TTC549 (cell line): Measurements from ENCODE around the gene GPS1.

ENCODE experiments used
- FAIRE-seq: peaks from 2 replicates; lab custom pipeline; 2012; peaks lifted over from hg19 to GRCh38; lab: Jason Lieb, UNC

Gene GPS1

GRCh38 chr17:82046903-82047302 is 4.8 kb upstream of the GPS1 start:
- FAIRE-seq, result no peak

DNA sequence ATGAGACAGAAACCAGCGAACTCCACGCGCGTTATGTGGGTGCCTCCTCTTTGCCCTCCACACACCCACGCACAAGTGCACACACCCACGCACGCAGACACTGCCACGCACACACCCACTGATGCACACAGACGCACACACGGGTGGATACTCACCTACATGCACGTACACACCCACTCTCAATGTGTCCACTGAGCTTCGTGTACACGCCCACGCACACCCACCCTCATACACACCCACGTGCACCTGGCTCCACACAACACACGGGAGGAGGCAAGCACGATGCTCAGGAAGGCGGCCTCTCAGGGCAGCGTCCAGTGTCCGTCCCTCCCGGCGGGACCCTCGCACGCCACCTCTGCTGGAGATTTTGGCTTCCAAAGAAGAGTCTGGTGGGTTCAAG is 4.3 kb upstream of the GPS1 start:
- no peak for FAIRE-seq

- no peak for FAIRE-seq
These were observed 3.7 kb upstream of the GPS1 start for GRCh38 chr17:82047914-82048570.

GRCh38 chr17:82048571-82048971 is 3.1 kb upstream of the GPS1 start:
- no peak for FAIRE-seq

DNA sequence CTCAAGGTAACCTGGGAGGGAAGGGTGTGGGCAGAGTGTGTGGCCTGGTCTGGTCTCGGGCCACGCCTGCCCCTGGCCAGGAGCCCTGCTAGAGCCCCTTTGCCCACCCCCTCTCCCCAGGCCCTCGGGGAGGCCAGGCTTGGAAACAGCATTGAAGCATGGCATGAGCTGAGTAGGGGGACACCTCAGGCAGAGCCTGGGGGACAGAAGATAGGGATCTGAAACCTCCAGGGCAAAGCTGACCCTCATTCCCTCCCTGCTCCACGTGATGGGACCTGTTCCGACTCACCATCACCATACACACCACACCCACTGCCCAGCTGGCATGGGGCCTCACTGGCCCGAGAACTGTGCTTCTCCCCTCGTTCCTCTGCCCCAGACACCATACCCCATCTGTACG is 2.6 kb upstream of the GPS1 start:
- no peak for FAIRE-seq

- no peak for FAIRE-seq
These were observed 2.2 kb upstream of the GPS1 start for GRCh38 chr17:82049521-82049971.

DNA sequence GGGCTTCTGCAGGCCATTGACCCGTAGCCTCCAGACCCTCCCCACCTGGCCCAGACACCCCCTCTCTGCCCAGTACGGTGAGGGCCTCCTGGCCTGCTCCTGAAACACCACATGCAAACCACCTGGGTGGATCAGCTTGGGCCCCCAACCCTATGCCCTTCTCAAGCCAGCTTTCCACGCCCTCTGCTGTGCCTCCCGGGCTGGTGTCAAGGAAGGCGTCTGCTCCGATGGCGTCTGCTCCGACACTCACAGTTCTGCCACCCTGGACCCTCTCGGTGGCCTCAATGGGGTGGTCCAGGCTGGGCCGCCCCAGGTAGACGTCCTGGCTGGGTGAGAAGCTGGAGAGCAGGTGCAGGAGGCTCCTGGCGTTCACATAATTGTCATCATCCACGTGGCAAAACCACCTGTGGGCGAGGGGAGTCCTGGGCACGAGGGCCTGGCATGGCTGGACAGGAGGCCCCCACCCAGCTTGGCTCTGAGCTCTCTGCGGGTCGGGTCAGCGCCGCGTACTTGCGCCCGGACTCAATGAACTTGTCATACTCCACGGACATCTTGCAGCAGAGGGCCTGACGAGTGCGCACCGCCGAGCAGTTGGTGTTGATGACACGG is 1.4 kb upstream of the GPS1 start:
- FAIRE-seq, result no peak

DNA sequence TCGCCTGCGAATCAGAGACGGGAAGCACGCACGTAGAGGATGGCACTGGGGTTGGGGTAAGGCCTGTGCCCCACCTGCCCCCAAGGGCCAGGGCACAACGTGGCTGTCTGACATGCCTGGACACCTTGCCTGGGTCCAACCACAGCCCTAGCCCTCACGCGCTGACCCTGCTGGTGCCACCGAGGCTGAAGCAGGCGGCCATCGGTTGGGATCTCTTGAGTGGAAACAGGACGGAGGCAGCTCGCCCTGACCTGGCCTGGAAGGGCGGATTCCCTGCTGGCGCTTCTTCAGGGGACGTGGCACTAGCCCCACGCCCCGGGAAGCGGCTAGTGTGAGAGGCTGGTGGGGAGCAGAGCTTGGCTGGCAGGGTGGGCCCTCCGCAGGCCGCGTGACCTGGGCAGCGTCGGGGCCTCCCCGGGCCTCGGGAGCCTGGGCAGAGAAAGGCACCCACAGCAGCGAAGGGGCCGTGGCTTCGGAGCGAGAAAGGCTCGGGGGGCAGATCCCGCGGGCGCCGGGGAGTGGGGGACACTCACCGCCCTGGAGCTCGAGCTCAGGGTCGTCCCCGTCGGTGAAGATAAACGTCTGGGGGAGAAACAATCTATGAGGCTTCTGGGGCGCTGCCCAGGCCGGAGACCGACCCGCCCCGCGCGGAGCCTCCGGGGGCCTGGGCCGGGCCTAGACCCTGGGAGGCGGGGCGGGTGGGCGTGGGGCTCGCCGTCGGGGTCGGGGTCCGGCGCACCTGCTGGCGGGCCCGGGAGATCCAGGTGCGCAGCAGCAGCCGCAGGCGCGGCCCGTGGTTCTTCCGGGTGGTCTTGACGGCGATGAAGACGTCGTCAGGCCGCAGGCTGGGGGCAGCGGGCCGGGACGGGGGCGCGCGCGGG is 697 bp upstream of the GPS1 start:
- no peak for FAIRE-seq

- FAIRE-seq, result no peak
These were observed 951 bp downstream of the GPS1 start for GRCh38 chr17:82052638-82053059.

GRCh38 chr17:82053130-82053529 is 1.4 kb downstream of the GPS1 start:
- no peak for FAIRE-seq

DNA sequence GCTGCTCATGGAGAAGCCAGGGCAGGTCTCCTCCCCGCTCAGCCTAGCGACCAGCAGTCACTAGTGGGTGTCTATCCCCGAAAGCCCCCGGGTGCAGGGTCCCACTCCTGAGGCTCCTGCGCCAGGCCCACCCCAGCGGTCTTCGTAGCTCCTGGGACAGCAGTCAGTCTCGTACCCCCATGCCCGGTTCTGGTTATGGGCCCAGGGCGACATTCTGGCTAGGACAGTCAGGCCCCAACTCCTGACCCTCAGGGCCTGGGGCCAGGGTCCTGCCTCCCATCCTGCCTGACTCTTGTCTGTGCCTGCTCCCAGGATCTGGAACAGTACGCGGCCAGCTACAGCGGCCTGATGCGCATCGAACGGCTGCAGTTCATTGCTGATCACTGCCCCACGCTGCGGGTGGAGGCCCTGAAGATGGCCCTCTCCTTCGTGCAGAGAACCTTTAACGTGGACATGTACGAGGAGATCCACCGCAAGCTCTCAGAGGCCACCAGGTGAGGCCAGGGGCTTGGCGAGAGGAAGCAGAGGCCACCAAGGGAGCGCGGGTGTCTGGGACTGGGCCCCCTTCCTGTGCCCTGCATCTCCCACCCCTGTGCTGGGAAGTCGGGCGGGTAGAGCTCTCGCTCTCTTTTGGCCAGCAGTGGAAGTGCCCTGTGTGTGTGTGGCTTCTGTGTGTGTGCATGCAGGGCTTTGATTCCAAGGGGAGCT is 2.0 kb downstream of the GPS1 start:
- no peak for FAIRE-seq

DNA sequence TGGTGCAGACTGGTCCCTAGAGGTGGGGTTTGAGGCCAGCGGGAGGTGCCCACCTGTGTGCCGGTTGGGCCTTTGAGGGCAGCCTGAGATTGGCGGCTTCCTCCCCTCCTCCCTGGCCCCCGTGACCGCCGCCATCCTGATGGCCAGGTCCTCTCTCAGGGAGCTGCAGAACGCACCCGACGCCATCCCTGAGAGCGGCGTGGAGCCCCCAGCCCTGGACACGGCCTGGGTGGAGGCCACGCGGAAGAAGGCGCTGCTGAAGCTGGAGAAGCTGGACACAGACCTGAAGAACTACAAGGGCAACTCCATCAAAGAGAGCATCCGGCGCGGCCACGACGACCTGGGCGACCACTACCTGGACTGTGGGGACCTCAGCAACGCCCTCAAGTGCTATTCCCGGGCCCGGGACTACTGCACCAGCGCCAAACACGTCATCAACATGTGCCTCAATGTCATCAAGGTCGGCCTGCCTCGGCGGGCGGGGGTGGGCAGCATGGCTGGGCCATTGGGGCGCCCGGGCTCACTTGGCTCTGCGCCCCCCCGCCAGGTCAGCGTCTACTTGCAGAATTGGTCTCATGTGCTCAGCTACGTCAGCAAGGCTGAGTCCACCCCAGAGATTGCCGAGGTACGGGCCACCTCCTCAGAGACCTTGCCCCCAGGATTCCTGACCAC is 2.8 kb downstream of the GPS1 start:
- no peak for FAIRE-seq

DNA sequence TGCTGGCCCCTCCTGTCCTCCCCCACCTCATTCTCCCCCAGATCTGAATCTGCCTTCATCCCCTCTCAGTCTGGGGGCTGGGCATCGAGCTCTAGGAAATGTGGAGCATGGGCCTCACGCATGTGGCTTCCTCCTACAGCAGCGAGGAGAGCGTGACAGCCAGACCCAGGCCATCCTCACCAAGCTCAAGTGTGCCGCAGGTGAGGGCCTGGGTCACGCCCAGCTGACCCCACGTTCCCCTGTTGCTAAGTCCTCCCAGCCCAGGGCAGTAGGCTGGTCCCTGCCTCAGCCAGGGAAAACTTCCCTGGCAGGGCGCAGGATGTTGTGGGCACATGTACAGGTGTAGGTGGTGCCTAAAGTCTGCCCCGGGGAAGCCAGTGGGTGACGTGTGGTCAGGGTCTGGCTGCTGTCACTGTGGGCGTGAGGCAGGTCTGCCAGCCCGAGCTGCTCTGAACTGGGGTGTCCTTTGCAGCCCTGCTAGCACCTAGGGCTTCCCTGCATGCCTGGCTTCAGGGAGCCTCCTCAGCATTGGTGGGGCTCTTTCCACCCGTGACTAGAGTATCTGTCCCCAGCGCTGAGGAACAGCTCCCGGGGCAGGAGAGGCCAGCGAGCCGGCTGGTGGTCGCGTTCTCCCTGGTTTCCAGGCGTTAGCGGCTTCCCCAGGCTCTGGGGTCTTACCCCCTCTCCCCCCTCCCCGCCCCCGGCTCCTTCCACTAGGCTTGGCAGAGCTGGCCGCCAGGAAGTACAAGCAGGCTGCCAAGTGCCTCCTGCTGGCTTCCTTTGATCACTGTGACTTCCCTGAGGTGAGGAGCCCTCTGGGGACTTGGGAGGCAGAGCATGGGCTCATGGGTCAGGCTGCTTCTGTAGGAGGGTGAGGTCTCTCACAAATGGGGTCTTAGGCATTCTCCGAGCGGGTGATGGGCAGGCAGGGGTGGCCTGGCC is 3.6 kb downstream of the GPS1 start:
- FAIRE-seq, result no peak

DNA sequence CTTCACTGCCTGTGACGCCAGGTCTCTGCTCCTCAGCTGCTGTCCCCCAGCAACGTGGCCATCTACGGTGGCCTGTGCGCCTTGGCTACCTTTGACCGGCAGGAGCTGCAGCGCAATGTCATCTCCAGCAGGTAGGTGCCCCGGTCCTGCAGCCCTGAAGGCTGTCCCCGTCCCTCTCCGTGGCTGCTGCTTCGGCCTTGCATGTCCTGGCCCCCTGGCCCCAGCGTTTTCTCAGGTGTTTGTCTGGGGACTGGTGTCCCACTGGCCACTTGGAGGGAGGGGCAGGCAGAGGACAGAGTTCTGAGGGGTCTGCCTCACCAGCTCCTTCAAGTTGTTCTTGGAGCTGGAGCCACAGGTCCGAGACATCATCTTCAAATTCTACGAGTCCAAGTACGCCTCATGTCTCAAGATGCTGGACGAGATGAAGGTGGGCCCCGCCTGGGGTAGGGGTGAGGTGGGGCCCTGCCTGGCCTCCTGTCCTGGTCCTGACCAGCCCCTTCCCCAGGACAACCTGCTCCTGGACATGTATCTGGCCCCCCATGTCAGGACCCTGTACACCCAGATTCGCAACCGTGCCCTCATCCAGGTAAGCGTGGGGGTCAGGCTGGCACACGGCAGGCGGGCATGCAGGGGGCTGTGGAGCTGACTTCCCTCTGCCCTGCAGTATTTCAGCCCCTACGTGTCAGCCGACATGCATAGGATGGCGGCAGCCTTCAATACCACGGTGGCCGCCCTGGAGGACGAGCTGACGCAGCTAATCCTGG is 4.4 kb downstream of the GPS1 start:
- FAIRE-seq, result no peak

- no peak for FAIRE-seq
These were observed 5.3 kb downstream of the GPS1 start for GRCh38 chr17:82056729-82057621.

DNA sequence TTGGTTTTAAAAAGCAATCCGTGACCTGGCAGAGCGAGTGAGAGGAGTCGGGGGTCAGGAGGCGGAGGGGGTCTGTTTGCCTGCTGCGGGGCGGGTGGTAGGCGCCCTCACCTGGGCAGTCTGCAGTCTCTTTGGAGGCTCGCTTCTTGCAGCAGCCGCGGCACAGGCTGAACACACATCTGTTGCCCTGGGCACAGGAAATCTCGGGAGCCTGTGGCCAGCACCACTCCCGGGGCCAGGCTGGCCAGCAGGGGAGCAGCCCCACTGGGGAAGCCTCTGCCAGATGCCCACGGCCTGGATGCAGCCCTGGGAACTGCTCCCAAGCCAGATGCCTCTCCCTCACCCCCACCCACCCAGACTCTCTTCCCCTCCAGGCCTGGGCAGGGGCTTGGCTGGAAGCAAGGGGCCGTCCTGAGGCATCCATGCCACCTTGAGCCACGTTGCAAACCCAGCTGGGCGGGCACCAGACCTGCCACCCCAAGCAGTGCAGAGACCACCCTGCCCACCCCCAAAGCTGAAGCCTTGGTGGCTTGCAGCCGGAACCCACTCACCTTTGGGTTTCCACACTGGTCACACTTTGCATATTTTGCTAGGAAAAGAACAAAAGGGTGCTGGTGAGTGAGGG is 6.6 kb downstream of the GPS1 start:
- FAIRE-seq, result no peak

DNA sequence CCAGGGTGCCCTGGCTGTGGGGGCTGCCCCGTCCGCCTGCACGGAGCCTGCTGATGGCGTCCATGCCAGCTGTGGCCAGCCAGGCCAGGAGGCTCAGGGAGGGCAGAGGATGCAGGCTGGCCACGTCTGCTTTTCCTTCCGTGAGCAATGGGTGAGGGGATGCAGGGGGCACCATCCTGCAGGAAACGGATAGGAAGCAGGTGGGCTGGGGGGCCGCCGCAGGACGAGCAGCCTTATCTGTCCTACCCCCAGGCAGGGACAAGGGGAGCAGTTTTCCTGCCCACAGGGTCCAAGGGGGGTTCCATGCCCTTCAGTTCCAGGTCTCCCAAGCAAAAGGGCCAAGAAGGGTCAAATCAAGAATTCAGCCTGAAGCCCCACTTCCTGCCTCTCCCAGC is 7.2 kb downstream of the GPS1 start:
- no peak for FAIRE-seq

- no peak for FAIRE-seq
These were observed 7.7 kb downstream of the GPS1 start for GRCh38 chr17:82059272-82060000.
